DOHH2 (cell line): ENCODE measurements around the gene C1QTNF2.

Source experiments
- EZH2phosphoT487 ChIP-seq: fragments of 200-600 bp; sonication (generic); IDR thresholded peaks from 2 replicates; pipeline ENCODE4 v1.6.1; 2017; ENCODE audit warnings: borderline replicate concordance, mild to moderate bottlenecking, antibody characterized with exemption, low read length, moderate library complexity, mixed read lengths
- TF ChIP-seq, protein P1 (sequence below): fragments of 200-600 bp; sonication (generic); IDR thresholded peaks from one replicate; pipeline ENCODE4 v1.5.1; 2014; ENCODE audit warnings: antibody characterized with exemption, mild to moderate bottlenecking, low read depth, low read length; ENCODE audit not compliant: poor library complexity, severe bottlenecking

DNA sequence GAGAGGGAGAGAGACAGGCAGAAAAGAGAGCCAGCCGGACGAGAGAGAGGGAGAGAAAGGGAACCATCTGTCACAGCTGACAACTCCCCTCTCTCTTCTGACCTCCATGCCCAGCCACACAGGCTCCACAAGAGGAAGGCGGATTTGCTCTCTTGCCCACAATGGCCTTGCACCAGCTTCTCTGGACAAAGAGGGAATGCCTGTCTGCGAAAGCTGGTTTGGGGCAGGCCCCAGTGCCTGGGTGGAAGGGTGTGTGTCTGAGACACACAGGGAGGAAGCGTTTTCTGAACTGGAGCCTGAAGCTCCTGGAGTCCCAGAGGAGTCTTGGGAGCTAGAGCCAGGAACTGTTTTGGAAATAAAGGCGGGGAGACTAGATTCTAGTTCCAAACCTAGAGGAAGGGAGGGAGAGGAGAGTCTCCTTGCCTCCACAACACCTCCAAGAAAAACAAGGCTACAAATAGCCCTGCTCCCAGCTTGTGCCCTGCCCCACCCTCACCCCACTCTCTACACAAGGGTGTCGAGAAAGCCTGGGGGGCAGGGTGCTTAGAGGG lies 12.5 kb downstream of the C1QTNF2 start:
- TF ChIP-seq, protein P1, sequence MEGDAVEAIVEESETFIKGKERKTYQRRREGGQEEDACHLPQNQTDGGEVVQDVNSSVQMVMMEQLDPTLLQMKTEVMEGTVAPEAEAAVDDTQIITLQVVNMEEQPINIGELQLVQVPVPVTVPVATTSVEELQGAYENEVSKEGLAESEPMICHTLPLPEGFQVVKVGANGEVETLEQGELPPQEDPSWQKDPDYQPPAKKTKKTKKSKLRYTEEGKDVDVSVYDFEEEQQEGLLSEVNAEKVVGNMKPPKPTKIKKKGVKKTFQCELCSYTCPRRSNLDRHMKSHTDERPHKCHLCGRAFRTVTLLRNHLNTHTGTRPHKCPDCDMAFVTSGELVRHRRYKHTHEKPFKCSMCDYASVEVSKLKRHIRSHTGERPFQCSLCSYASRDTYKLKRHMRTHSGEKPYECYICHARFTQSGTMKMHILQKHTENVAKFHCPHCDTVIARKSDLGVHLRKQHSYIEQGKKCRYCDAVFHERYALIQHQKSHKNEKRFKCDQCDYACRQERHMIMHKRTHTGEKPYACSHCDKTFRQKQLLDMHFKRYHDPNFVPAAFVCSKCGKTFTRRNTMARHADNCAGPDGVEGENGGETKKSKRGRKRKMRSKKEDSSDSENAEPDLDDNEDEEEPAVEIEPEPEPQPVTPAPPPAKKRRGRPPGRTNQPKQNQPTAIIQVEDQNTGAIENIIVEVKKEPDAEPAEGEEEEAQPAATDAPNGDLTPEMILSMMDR: no peak
- no peak for TF ChIP-seq EZH2phosphoT487
